K562 treated with DMSO at 1 percent for 48 hours (cell line): ENCODE measurements around the gene OR51I1. TPM values are rescaled to one million over a fixed set of nuclear protein-coding genes. Genes with fewer than 3 reads are reported as not detected.

Source experiments
- total RNA-seq: library from RNA; unstranded; fragments of 300-600 nt; gene quantifications from 2 replicates; pipeline ENCODE4 v1.2.3, GENCODE V29; 2022; ENCODE audit warnings: low replicate concordance; ENCODE audit errors: extremely low read depth

The OR51I1 gene
- total RNA-seq = not detected in 2 replicates

GRCh38 chr11:5441414-5441813, at the start of gene OR51I1:
Gene OR51I1, minus strand, starts transcription at chr11:5441514. Its CDS starts 0 bp downstream, at chr11:5441514.

GRCh38 chr11:5488385-5488784, 47.1 kb upstream of the OR51I1 start, which contains the start of gene OR52D1:
Gene OR52D1, plus strand, starts transcription at chr11:5488685. Its CDS starts 22 bp downstream, at chr11:5488707.

GRCh38 chr11:5449023-5449422, 7.7 kb upstream of the OR51I1 start, which contains the start of gene OR51I2:
Gene OR51I2, plus strand, starts transcription at chr11:5449323. Its CDS starts 4,166 bp downstream, at chr11:5453489.

GRCh38 chr11:5421811-5422210, 19.5 kb downstream of the OR51I1 start, which contains the start of gene OR51Q1:
Gene OR51Q1, plus strand, starts transcription at chr11:5422111. Its CDS starts 90 bp downstream, at chr11:5422201.

Other genes with a start within 250 kb of the OR51I1 start
- not detected in 2 replicates for gene OR51V1, start 240.8 kb downstream of the OR51I1 start, total RNA-seq
- gene HBB, start 214.4 kb downstream of the OR51I1 start, total RNA-seq = not detected in 2 replicates
- gene HBD, start 207.0 kb downstream of the OR51I1 start, total RNA-seq = not detected in 2 replicates
- not detected in 2 replicates for gene HBG1, start 191.7 kb downstream of the OR51I1 start, total RNA-seq
- gene HBG2, start 186.7 kb downstream of the OR51I1 start, total RNA-seq = 3,082 TPM in 1 of 2 replicates, not detected in the other
- gene HBE1, start 171.6 kb downstream of the OR51I1 start, total RNA-seq = not detected in 2 replicates
- gene OR51B4, start 139.6 kb downstream of the OR51I1 start, total RNA-seq = not detected in 2 replicates
- not detected in 2 replicates for gene OR51B2, start 117.2 kb downstream of the OR51I1 start, total RNA-seq
- not detected in 2 replicates for gene OR51B5, start 98.0 kb downstream of the OR51I1 start, total RNA-seq
- not detected in 2 replicates for gene OR51B6, start 90.0 kb downstream of the OR51I1 start, total RNA-seq
- gene OR51M1, start 57.7 kb downstream of the OR51I1 start, total RNA-seq = not detected in 2 replicates
- gene OR51Q1, start 19.4 kb downstream of the OR51I1 start, total RNA-seq = not detected in 2 replicates
- not detected in 2 replicates for gene OR51I2, start 7.8 kb upstream of the OR51I1 start, total RNA-seq
- not detected in 2 replicates for gene OR52D1, start 47.2 kb upstream of the OR51I1 start, total RNA-seq
- not detected in 2 replicates for gene UBQLN3, start 68.4 kb upstream of the OR51I1 start, total RNA-seq
- not detected in 2 replicates for gene UBQLNL, start 75.2 kb upstream of the OR51I1 start, total RNA-seq
- not detected in 2 replicates for gene OR52H1, start 107.0 kb upstream of the OR51I1 start, total RNA-seq
- gene OR52B6, start 139.4 kb upstream of the OR51I1 start, total RNA-seq = not detected in 2 replicates
- gene TRIM6, start 155.1 kb upstream of the OR51I1 start, total RNA-seq = not detected in 2 replicates
- not detected in 2 replicates for gene TRIM34, start 183.5 kb upstream of the OR51I1 start, total RNA-seq
- not detected in 2 replicates for gene TRIM5, start 243.6 kb upstream of the OR51I1 start, total RNA-seq
- gene TRIM22, start 248.3 kb upstream of the OR51I1 start, total RNA-seq = not detected in 2 replicates